Memory B cell (primary cell): ENCODE measurements around the gene TNFRSF21.
"Not testable (repeated sequence)": the region's sequence is repeated elsewhere in the genome, so short reads cannot be mapped to it uniquely, and the experiment has no call there.

Experiments
- ATAC-seq: fragments of 150-1000 bp; cut with Tn5 transposase; 2 replicates; pipeline ENCODE4 v1.10.0; 2021; ENCODE audit warnings: low read depth, mild to moderate bottlenecking, moderate library complexity
- DNase-seq, 2 donors: peaks; one replicate each; pipeline ENCODE4 v3.0.0; 2022; ENCODE audit warnings: low spot score in 2 of 2
- H3K27ac Mint-ChIP-seq: one replicate; pipeline ENCODE4 v1.8.0; 2022; ENCODE audit warnings: mild to moderate bottlenecking, moderate library complexity, mixed read lengths
- H3K27me3 Mint-ChIP-seq: one replicate; pipeline ENCODE4 v1.8.0; 2022; ENCODE audit warnings: mixed read lengths
- H3K36me3 Mint-ChIP-seq: one replicate; pipeline ENCODE4 v1.8.0; 2022; ENCODE audit warnings: mild to moderate bottlenecking, mixed read lengths
- H3K4me1 Mint-ChIP-seq: one replicate; pipeline ENCODE4 v1.8.0; 2022; ENCODE audit warnings: mixed read lengths
- H3K4me3 Mint-ChIP-seq: one replicate; pipeline ENCODE4 v1.8.0; 2022; ENCODE audit warnings: mild to moderate bottlenecking, moderate library complexity, mixed read lengths
- H3K9me3 Mint-ChIP-seq: one replicate; pipeline ENCODE4 v1.8.0; 2022; ENCODE audit warnings: mixed read lengths

TNFRSF21 gene

DNA sequence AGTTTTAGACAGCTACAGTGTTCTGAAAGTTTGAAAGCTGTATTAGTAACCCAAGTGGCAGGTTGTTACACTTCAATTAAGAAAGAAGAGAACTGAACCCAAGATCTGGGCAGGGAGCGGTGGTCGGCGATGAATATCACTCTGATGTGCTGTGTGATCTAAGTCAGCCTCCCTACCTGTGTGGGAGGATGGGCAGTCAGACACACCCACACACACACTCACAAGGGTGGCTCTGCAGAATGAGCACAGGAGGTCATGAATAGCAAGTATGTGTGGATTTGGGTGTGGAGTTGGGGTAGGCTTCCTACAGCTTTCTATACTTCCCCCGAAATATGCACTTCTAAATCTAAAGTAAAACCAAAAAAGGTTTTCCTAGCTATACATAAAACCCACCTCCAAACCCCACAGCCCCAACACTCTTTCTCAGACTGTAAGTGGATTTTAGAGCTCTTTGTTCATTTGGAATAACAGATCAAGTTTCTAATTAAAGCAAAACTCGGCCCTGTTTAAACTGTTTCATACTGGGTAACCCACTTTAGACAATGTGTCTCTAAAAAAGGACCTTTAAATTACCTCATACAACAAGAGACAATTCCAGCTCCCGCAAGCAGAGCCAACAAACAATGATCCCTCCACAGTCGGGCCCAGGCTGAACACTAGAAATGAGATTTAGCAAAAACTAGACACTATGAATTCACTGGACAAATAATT, 19.4 kb downstream of the TNFRSF21 start:
- H3K27ac Mint-ChIP-seq, result no peak overlapping the region
- ATAC-seq (no peak), DNase-seq (no peak)
- H3K4me1 Mint-ChIP-seq, result no peaks in the 10 kb centered on the region
- peaks cover 8% of the 10 kb centered on the region for H3K9me3 Mint-ChIP-seq
- no peak overlapping the region for H3K4me3 Mint-ChIP-seq
- peaks cover 7% of the 10 kb centered on the region for H3K27me3 Mint-ChIP-seq
- peaks cover 2% of the 10 kb centered on the region for H3K36me3 Mint-ChIP-seq

DNA sequence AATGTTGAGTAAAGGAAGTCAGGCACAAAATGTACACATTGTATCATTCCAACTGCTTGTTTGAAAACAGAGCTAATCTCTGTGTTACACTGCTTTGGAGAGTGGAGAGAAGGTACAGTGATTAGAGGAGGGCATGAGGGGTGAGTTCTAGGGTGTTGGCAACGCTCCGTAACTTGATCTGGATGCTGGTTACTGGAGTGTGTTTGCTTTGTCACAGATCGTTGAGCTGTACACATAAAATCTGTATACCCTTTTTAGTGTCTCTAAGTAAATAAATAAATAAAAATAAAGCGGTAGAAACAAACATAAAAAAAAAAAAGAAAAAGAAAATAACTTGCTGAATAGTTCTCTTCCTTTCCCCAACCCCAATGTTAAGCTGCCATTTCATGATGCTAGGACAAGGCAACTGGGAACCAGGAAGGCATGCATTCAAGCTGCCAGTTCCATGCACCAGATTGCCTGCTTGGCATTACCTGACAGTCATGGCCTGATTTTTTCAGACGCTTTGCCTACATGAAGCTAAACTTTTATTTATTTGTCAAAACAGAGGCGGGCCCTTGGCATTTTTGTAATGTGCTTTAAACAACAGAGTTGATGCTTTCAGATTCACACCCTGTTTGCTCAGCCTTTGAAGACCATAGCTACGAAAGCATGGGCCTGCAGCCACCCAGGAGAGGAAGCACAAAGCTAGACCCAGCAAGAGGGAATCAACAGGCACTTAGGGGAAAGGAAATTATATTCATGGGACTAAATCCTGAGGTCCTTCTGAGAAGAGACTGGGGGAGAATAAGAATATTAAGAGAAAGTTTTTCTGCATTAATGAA, 21.2 kb downstream of the TNFRSF21 start:
- ATAC-seq, result no peak
- Mint-ChIP-seq H3K4me1 (no peaks in the 10 kb centered on the region), H3K9me3 (peaks cover 8% of the 10 kb centered on the region), H3K27me3 (peaks cover 4% of the 10 kb centered on the region), H3K4me3 (no peak overlapping the region), H3K36me3 (peaks cover 2% of the 10 kb centered on the region), H3K27ac (no peak overlapping the region)
- no peak for DNase-seq

DNA sequence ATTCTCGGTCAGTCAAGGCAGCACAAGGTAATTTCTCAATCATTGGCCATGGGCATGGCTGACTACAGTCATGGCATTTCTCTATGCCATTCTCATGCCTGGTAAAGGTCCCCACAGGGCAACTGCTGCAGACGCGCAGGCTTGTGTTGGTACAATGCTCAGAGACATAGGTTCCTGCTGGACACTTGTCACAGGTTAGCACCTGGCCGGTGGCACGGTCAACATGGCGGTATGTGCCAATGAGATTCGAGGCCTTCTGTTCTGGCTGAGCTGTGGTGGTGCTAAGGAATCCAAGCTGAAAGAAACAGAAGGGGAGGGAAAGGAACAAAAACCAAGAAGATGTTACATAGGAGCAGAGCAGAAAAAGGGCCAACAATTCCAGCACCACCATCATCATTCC, 23.4 kb downstream of the TNFRSF21 start:
- H3K27ac Mint-ChIP-seq, result no peak overlapping the region
- no peaks in the 10 kb centered on the region for H3K4me1 Mint-ChIP-seq
- DNase-seq (no peak), ATAC-seq (no peak)
- H3K27me3 Mint-ChIP-seq, result peaks cover 1% of the 10 kb centered on the region
- H3K9me3 Mint-ChIP-seq, result peaks cover 8% of the 10 kb centered on the region
- H3K36me3 Mint-ChIP-seq, result peaks cover 2% of the 10 kb centered on the region
- no peak overlapping the region for H3K4me3 Mint-ChIP-seq

DNA sequence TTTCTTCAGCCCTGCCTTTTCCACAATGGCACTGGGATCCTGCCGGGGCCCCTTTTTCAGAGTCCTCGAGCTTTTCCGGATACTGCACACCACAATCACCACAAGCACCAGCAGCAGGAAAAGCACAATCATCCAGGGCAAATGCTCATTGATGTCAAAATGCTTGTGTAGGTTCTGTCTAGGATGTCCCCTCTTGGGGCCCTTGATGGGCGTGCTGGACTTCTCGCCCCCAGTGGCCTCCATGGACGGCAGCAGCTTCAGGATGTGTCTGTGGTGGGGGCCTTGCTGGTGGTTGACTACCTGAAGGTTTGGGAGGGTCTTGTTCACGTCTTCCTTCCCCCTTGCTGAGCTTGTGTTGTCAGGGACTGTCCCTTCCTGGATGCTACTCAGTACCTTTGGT, 25.7 kb downstream of the TNFRSF21 start:
- H3K27me3 Mint-ChIP-seq, result peaks cover 1% of the 10 kb centered on the region
- H3K9me3 Mint-ChIP-seq, result no peaks in the 10 kb centered on the region
- no peak for ATAC-seq
- no peak overlapping the region for H3K27ac Mint-ChIP-seq
- no peaks in the 10 kb centered on the region for H3K36me3 Mint-ChIP-seq
- no peak for DNase-seq
- no peak overlapping the region for H3K4me3 Mint-ChIP-seq
- H3K4me1 Mint-ChIP-seq, result no peaks in the 10 kb centered on the region

DNA sequence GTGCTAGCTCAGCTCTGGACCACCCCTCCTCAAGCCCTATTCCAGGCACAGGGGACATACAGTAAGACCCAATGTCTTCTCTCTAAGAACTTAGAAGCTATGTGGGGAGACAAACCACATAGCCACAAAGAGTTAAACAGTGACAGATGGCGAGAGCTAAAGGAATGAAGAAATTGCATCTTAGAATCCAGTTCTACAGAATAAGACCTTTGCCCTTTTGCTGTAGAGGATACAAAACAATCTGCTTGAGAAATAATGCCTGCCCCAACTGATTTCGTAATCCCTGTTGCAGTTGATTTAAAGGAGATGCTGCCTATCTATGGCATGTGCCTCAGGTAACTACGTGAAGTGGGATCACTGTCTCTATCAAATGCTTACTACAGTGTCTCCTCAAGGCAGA, 31.2 kb downstream of the TNFRSF21 start:
- H3K9me3 Mint-ChIP-seq, result no peaks in the 10 kb centered on the region
- H3K27me3 Mint-ChIP-seq, result no peaks in the 10 kb centered on the region
- H3K27ac Mint-ChIP-seq, result no peak overlapping the region
- H3K4me1 Mint-ChIP-seq, result no peaks in the 10 kb centered on the region
- H3K36me3 Mint-ChIP-seq, result no peaks in the 10 kb centered on the region
- no peak overlapping the region for H3K4me3 Mint-ChIP-seq
- ATAC-seq (no peak), DNase-seq (no peak)

DNA sequence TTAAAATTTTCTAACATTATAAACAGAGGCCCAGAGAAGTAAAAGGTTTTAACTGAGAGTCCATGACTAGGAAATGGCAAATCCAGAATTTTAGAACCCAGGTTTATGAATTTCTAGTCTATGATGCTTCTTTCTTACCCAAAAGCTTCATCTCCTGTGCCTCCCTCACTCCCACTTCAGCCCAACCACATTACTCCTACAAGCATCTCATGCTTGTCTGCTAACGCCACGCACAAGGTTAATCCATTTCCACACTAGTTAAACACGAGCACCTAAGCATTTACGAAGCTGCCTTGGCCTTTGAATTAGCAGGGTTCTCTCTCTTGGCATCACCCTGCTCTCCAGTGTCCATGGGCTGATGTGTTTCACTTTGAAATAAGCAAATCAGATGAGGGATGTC, 32.0 kb downstream of the TNFRSF21 start:
- H3K36me3 Mint-ChIP-seq, result no peaks in the 10 kb centered on the region

DNA sequence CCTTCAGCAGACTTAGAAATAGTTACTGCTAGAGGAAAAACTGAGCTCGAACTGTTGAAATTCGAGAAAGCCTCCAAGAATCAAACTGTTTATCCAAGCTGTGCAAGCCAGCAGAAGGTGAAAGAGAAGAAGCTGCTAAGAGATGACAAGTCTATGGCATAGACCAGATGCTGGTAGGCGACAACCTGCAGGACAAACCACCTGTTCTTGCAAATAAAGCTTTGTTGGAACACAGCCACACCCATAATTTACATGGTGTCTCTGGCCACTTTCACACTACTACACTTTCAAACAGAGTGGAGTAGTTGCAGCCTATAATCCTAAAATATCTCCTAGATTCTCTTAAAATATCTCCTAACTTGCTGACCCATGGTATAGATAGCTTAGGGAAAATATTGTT, 33.3 kb downstream of the TNFRSF21 start:
- Mint-ChIP-seq H3K27me3 (no peaks in the 10 kb centered on the region), H3K9me3 (no peaks in the 10 kb centered on the region), H3K27ac (no peak overlapping the region)

More for the DNA sequence above, 32.0 kb downstream of the TNFRSF21 start:
- H3K9me3 Mint-ChIP-seq, result no peaks in the 10 kb centered on the region
- no peak for DNase-seq
- no peak for ATAC-seq
- H3K27me3 Mint-ChIP-seq, result no peaks in the 10 kb centered on the region
- no peaks in the 10 kb centered on the region for H3K4me1 Mint-ChIP-seq
- H3K27ac Mint-ChIP-seq, result no peak overlapping the region
- no peak overlapping the region for H3K4me3 Mint-ChIP-seq

DNA sequence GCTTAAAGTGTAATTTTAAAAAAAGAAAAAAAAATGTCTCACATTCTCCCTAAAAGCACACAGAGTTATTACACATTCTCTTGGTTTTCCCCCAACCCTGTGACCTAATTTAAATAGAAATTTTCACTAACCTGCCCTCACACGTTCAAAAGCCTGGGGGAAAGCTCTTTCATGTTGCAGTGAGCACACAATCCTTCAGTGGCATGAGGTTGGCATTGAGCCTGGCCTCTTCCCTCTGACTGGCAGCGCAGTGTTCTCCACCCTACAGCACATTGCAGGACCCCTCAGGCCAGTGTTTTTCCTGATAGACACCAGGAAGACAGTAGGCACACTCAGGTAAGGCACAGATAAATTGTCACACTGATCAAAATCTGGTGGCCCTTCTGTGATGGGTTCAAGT, 34.1 kb downstream of the TNFRSF21 start:
- DNase-seq (no peak), ATAC-seq (no peak)
- H3K36me3 Mint-ChIP-seq, result no peaks in the 10 kb centered on the region
- no peaks in the 10 kb centered on the region for H3K9me3 Mint-ChIP-seq
- peaks cover 2% of the 10 kb centered on the region for H3K27me3 Mint-ChIP-seq
- no peak overlapping the region for H3K27ac Mint-ChIP-seq
- no peak overlapping the region for H3K4me3 Mint-ChIP-seq
- no peaks in the 10 kb centered on the region for H3K4me1 Mint-ChIP-seq

More for the DNA sequence above, 33.3 kb downstream of the TNFRSF21 start:
- Mint-ChIP-seq H3K4me3 (no peak overlapping the region), H3K4me1 (no peaks in the 10 kb centered on the region), H3K36me3 (no peaks in the 10 kb centered on the region)
- DNase-seq, result no peak
- ATAC-seq, result no peak

DNA sequence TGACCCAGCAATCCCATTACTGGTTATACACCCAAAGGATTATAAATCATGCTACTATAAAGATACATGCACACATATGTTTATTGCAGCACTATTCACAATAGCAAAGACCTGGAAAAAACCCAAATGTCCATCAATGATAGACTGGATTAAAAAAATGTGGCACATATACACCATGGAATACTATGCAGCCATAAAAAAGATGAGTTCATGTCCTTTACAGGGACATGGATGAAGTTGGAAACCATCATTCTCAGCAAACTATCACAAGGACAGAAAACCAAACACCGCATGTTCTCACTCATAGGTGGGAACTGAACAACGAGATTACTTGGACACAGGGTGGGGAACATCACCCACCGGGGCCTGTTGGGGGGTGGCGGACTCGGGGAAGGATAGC, 34.6 kb downstream of the TNFRSF21 start:
- H3K36me3 Mint-ChIP-seq, ATAC-seq, H3K4me1 Mint-ChIP-seq, H3K27ac Mint-ChIP-seq, H3K27me3 Mint-ChIP-seq, DNase-seq, H3K4me3 Mint-ChIP-seq, H3K9me3 Mint-ChIP-seq: not testable (repeated sequence)

DNA sequence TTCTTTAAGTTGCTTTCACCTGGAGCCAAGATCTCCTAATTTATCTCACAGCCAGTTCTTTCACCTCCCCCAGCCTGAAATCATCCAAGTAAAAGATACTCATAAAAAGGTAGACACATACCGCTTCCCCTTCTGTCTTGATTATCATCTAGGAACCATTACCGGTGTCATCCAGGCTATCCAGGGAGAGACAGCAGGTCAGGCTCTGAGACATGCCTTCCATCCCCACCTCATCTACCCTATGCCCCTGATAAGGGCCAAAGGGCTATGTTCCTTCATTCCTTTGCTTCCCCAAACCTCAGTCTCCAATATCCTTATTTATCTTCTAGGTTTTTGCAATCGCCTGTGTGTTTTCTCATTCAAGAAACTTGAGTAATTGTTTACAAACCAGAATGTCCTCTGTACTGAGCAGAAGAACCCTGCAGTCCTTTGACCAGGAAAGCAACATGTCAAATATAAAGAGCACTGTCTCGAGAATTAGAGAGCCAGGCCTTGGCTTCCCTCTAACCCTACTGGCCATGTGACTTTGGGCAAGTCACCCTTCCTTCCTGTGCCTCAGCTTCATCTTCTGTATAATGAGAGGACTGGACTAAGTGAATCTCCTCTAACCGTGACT, 41.0 kb downstream of the TNFRSF21 start:
- Mint-ChIP-seq H3K27ac (no peak overlapping the region), H3K4me3 (no peak overlapping the region), H3K27me3 (peaks cover 5% of the 10 kb centered on the region), H3K36me3 (no peaks in the 10 kb centered on the region), H3K4me1 (no peaks in the 10 kb centered on the region), H3K9me3 (no peaks in the 10 kb centered on the region)
- no peak for DNase-seq
- no peak for ATAC-seq

DNA sequence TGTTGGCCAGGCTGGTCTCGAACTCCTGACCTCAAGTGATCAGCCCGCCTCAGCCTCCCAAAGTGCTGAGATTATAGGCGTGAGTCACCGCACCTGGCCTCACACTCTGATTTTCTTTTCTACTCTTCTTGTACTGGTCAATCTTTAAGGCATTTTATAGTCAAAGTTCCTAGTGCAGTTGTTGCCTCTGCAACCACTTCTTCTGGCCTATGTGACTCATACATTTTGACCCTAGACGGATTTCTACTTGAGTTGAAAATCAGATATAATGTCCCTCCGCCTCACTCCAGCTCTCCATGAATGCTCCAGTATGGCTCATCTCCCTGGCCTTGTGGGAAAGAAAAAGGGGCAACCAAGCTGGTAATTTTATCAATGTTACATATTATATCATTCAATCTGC, 42.4 kb downstream of the TNFRSF21 start:
- DNase-seq (no peak), ATAC-seq (no peak)
- no peaks in the 10 kb centered on the region for H3K4me1 Mint-ChIP-seq
- no peaks in the 10 kb centered on the region for H3K36me3 Mint-ChIP-seq
- no peak overlapping the region for H3K4me3 Mint-ChIP-seq
- H3K27ac Mint-ChIP-seq, result no peak overlapping the region
- H3K27me3 Mint-ChIP-seq, result peaks cover 5% of the 10 kb centered on the region
- H3K9me3 Mint-ChIP-seq, result no peaks in the 10 kb centered on the region

DNA sequence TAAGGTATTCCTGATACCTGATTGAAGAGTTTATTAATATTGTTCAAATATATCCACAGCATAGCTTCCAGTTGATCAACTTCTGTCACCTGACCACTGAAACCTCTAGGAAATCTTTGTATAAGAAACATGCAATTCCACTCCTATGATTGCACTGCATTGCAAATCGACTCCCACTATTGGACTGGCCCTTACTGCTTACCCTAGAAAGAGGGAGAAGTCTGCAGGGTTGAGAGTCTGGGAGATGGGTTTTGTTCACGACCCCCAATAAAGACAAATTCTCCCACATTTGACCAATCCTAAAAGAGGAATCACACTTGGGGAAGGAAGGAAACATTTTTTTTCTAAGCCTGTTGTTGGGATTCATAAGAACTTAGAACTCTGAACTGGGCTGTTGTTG, 43.7 kb downstream of the TNFRSF21 start:
- Mint-ChIP-seq H3K27me3 (peaks cover 5% of the 10 kb centered on the region), H3K4me3 (no peak overlapping the region), H3K27ac (no peak overlapping the region), H3K4me1 (no peaks in the 10 kb centered on the region), H3K9me3 (no peaks in the 10 kb centered on the region), H3K36me3 (no peaks in the 10 kb centered on the region)
- no peak for ATAC-seq
- no peak for DNase-seq

DNA sequence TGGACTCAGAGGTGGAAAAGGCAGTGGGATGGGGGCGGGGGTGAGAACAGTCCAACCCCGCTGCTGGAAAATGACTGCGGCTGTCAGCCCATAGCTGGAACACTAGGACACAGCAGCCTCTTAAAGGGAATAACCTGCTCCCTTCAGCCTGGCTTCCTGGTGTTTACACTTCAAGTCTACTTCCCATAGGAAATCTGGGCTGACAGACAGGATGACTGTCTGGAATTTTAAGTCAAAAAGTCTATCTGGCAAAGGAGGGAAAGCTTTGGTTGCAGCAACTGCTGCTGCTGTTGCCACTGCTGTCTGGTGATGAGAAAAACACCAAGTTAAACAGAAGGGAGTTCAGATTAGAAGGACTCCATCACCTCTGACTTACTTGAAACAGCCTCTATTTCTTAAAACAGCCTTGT, 44.9 kb downstream of the TNFRSF21 start:
- DNase-seq (no peak), ATAC-seq (no peak)
- Mint-ChIP-seq H3K36me3 (no peaks in the 10 kb centered on the region), H3K4me3 (no peak overlapping the region), H3K27ac (no peak overlapping the region), H3K4me1 (no peaks in the 10 kb centered on the region), H3K27me3 (peaks cover 2% of the 10 kb centered on the region), H3K9me3 (no peaks in the 10 kb centered on the region)

DNA sequence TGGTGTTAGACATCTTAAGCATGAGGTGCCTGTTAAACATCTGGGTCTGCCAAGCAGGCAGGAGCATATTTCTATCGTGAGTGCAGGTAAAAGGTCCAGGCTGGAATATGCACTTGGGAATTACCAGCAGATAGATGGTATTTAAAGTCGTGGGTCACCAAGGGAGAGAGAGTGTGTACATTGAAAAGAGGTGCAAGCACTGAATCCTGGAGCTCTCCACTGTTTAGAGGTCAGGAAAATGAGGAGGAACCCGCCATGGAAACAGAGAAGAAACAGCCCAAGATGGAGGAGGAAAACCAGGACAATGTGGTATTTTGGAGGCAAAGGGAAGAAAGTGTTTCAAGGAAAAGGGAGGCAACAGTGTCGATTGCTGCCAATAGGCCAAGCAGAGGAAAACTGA, 46.4 kb downstream of the TNFRSF21 start:
- Mint-ChIP-seq H3K4me1 (no peaks in the 10 kb centered on the region), H3K9me3 (no peaks in the 10 kb centered on the region), H3K4me3 (no peak overlapping the region), H3K36me3 (no peaks in the 10 kb centered on the region), H3K27me3 (peaks cover 1% of the 10 kb centered on the region), H3K27ac (no peak overlapping the region)
- no peak for ATAC-seq
- no peak for DNase-seq
